Right hindlimb (tissue), 1 donor: ENCODE measurements around the gene CASZ1.

Source experiments
- DNase-seq: peaks from one replicate; pipeline ENCODE4 v3.0.0-alpha.2; 2018

The CASZ1 gene

GRCh38 chr1:10772711-10773110, 23.7 kb downstream of the CASZ1 start:
- no peak for DNase-seq

GRCh38 chr1:10771789-10772188, 24.7 kb downstream of the CASZ1 start:
- no peak for DNase-seq

- no peak for DNase-seq
Observed at GRCh38 chr1:10768552-10768951, 27.9 kb downstream of the CASZ1 start.

GRCh38 chr1:10767282-10767681, 29.2 kb downstream of the CASZ1 start:
- no peak for DNase-seq

GRCh38 chr1:10765734-10766478, 30.5 kb downstream of the CASZ1 start:
- DNase-seq: no peak

GRCh38 chr1:10765304-10765703, 31.1 kb downstream of the CASZ1 start:
- DNase-seq: no peak

GRCh38 chr1:10764296-10764798, 32.1 kb downstream of the CASZ1 start:
- DNase-seq: no peak

- no peak for DNase-seq
Observed at GRCh38 chr1:10762875-10763274, 33.6 kb downstream of the CASZ1 start.

- no peak for DNase-seq
Observed at GRCh38 chr1:10762153-10762523, 34.3 kb downstream of the CASZ1 start.

GRCh38 chr1:10761503-10762152, 34.8 kb downstream of the CASZ1 start:
- DNase-seq: no peak

GRCh38 chr1:10760566-10761502, 35.6 kb downstream of the CASZ1 start:
- no peak for DNase-seq

GRCh38 chr1:10759413-10760200, 36.8 kb downstream of the CASZ1 start:
- no peak for DNase-seq

GRCh38 chr1:10756842-10757241, 39.6 kb downstream of the CASZ1 start:
- DNase-seq: no peak

- peak; percentile 75 for DNase-seq
Observed at GRCh38 chr1:10755970-10756521, 40.4 kb downstream of the CASZ1 start.

- peak; percentile 51 for DNase-seq
Observed at GRCh38 chr1:10754568-10755329, 41.7 kb downstream of the CASZ1 start.

- no peak for DNase-seq
Observed at GRCh38 chr1:10753299-10753698, 43.1 kb downstream of the CASZ1 start.

GRCh38 chr1:10751561-10752085, 44.8 kb downstream of the CASZ1 start:
- DNase-seq: no peak

GRCh38 chr1:10751160-10751559, 45.3 kb downstream of the CASZ1 start:
- no peak for DNase-seq

- no peak for DNase-seq
Observed at GRCh38 chr1:10745886-10746455, 50.5 kb downstream of the CASZ1 start.

- no peak for DNase-seq
Observed at GRCh38 chr1:10745383-10745782, 51.1 kb downstream of the CASZ1 start.
